Fibroblast of skin of right quadriceps (primary cell): ENCODE measurements around the gene CHMP1B.
"Not testable (repeated sequence)": the region's sequence is repeated elsewhere in the genome, so short reads cannot be mapped to it uniquely, and the experiment has no call there.

Source experiments
- DNase-seq: peaks from one replicate; pipeline ENCODE4 v3.0.0-alpha.2; 2013

Gene CHMP1B

DNA sequence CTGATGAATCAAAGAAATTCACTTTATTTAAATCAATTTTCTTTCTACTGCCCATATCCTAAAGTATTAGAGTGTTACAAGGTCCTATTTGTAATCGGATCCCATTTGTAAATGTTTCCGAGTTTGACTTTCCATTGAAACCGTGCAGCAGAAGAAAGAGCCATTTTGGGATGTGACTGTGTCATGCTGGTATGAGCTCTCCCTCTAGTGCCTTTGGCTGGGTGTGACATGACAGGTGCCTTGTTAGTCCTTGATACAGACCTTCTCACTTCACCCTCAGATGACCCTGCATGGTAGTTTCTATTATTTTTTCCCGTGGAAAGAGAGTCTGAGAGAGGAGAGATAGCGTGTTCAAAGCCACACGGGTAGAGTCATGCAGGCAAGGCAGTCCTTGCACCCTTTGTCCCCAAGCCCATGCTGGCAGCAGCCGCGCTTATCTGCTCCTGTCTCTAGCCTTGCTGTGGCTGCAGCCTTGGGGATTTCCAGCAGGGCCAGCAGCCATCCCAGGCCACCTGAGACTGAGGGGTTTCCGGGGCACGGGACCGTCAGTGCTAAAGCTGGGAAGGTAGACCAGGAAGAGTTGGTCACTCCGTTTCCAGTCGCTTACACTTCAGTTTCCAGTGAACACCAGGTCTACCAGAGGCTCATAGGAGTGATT, 21.4 kb downstream of the CHMP1B start:
- DNase-seq = no peak

DNA sequence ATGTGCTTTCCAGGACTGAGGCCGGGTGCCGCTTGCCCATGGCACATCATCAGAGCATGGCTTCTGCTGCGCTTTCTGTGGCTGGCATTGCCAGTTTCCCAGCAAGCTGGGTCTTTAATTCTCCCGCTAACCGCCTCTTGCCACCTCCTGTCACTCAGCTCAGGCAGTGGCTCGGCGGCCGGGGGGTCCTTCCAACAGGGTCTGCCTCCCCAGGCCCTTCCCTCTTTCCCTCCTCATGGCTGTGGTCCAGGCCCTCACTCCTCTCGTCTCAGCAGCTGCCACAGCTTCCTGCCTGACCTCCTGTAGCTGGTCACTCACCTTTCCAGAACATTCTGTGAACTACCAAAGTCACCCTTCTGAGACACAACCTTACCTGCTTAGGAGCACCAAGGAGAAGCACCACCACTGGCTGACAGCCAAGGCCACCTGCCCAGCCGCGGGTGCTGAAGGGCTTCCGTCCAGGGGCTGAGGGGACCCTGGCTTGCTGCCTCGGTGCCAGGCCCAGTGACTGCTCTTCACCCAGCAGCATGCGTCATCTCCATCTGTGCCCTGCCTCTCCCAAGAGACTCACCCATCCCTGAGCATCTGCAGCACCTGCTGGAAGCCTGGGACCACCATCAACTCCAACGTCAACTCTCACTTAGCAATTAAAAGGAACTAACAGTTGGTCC, 22.6 kb downstream of the CHMP1B start:
- DNase-seq = no peak

DNA sequence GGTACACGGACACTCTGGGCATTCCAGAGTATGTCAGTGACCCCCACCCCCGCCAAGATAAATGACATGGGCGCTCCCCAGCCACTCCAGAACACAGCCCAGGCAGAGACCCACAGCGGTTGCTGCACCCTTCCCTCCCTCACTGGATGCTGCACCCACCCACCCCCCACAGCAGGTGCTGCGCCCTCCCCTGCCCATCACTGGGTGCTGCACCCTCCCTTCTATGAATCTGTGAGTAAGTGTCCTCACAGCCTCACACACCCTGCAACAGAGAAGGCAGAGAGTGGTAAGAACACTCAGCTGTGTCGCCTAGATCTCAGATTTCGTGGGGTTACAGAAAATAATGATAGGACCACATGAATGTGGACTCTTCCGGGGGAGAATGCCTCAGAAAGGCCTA, 23.5 kb downstream of the CHMP1B start:
- DNase-seq = no peak

DNA sequence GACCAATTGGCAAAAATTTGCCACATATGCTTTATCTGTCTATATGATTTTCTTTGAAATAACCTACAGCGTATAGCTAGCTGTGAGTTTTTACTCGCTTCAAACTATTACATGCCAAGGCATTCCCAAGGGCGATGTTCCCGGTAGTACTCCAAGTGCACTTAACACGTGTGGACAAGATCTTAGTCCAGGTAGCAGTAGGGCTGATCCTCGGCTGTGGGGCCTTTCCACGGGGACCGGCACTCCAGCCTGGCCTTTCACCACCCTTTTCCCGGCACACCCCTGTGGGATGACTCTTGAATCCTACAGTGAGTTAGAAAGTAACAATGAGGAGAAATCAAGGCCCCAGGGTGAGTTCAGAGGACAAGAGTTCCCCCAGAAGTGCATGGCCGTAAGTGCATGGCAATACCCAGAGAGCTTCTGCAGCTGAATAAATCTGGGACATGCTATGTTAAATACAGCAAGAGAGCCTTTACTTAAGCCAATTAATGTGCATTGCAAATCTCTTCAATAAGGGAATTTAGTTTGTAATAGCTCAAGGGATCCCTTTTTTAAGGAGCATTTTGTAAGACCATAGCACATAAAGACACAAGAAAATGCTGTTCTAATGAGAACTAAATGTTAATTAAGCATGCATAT, 26.4 kb downstream of the CHMP1B start:
- DNase-seq = no peak

DNA sequence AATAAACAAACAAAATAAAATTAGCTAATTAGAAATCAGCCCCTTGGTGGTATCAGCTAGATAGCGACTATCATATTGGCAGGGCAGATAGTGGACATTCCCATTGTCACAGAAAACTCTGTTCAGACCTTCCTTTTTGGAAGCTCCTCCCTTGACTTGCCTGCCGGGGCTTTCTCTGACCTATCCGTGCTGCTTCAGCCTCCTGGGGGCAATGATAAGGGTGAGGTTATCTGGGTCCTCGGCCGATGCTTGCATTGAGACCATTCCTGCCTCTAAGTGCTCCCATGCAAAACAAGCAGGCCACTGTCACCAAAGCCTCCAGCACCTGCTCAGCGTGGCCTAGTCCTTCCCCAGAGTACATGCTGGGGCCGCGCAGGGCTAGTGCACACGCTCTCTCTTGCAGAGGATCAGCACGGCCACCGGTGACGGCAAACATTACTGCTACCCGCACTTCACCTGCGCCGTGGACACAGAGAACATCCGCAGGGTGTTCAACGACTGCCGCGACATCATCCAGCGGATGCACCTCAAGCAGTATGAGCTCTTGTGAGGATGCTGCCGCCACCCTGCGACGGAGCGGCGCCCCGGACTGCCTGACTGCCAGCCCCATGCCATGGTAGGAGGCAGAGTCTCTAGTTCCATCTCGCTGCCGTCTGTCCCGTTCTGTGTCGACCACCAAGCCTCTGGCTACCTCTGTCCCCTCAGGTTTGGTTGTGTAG, 29.5 kb downstream of the CHMP1B start:
- DNase-seq = no peak

DNA sequence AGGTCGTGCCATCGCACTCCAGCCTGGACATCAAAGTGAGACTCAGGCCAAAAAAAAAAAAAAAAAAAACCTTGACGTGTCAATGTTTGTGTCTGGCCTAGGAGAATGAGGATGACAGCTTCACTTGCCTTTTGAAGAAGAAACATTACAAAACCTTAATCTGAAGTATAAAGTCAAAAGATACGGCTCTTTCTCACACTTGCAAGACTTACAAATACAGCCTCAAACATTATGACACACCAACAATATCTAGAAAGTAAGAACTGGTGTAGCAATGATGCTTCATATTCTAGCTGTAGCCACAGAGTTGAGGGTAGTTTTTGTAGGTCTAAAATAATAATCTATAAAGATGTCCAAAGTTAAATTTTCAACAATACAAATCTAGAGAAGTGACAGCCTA, 31.4 kb downstream of the CHMP1B start:
- DNase-seq = no peak

DNA sequence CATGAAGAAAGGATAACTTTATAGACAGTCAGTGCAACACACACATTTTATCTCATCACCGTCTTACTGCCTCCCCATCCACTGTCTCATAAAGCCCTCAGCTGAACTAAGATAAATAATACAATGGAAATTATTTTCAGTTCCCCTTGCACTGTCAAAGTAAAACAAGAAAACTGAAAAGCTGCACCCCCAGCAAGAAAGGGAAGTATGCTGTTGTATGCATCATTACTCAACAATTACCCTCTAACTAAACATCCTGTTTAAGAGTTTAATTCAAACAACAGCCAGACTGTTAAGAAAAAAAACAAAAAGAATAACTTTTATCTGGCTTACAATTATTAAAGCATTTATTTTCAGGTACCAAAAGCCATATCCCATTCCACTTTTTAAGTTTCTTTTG, 31.9 kb downstream of the CHMP1B start:
- DNase-seq = no peak

DNA sequence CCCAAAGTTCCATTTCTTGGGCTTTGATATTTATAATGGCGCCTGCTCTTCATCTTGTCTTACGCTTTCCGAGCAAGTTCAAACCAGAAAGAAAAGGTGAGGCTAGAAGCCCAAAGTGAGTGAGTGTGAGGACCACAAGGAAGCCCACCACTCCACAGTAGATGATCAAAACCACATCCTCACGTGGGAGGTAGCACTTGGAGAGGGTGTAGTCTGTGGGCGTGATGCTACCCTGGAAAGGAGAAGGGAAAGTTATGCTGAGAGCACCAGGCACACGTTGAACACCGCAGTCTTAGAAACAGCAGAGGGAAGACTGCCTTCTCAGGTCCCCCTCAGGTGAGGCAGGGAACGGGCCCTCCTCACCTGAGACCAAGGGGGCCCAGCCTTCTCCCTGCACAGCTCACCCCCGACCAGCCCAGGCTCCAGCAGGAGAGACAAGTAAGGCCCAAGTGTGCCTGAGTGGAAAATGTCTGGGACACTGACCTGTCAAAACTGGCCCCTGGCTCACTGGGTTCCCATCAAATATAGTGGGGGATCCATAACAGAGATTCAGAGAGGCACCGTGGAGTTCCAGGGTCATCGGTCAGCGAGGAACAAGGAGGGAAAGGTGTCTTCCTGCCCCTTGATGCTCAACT, 33.3 kb downstream of the CHMP1B start:
- DNase-seq = no peak

DNA sequence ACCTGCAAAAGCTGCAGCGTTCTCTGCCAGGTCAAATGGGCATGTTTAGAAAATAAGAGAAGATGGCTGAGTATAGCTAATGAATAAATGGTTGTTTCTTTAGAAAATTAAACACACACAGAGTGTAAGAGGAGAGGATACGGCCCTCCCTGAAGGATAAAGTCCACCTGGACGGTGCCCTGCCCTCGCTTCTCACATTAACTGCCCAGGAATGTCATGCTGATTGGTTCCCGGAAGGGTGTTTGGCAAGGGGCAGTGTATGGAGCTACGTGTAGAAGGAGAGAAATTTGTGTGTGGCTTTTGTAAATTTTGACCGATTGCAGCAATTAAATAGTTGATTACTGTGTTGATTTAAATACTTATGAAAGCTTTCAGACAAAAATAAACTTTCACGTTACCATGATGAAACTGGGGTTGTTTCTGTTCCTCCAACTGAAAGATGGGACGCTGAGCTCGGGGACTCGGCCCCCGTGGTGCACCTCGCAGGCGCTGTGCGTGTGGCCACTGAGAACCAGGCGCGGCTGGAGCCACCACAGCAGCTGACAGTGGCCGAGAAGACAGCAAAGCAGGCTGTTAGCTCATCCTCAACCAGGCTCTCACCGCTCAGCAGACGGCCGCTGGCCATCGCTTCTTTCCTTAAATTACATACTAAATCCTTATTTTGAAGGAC, 34.2 kb downstream of the CHMP1B start:
- DNase-seq = no peak

DNA sequence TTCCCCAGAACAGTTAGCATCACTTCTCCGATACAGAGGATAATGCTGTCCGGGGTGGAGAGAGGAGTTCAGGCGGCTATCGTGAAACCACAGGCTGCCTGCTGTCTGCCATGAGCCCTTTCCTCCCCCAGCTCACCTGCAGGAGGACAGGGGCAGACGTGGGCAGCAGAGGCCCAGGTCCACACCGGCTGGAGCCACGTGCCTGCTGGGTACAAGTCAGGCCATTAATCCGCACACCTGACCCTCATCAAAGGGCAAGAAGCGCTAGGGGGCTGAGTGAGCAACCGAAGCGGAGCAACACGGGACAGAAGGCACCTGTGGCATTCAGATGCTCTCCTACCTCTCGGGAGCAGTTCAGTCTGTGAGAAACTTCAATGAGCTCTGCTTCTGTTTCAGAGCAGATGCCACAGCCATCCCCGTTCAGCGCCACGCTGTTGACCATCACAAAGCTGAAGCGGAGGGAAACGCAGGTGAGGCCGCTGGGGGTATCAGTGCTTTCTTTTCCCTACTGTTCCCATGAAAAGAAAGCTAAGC, 35.4 kb downstream of the CHMP1B start:
- DNase-seq = no peak

DNA sequence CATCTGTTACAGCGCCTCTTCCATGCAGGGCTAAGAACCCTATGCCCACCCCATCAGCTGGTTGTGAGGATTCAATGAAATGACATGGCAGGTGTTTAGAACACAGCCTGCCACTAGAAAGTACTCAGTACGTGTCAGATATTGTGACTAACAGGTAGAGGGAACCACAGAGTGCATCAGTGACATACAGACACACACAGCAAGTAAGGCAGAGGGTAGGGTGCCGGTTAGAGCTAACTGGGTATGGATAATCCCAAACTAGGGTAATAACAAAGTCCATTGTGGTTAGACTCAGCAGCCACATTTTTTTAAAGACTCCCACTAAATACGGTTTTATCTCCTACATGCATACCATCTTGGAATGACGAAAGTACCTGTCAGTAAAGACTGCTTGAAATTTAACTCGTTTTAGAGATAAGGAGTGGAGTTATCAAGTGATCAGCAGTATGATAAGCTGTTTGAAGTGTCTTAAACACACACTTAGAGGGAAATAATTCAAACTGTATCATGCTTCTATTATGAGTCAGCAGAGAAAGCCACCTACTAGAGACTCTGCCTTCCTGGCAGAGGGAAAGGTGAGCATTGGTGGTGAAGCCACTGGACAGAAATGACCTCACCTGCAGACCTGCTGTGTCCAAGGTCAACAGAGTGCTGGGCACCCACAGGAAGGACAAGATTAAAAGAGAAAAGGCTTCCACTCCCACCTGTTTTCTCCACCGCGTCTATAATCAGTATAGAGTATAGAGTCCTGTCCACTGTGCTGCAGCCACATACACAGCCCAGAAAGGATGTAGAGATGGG, 36.3 kb downstream of the CHMP1B start:
- no peak for DNase-seq

DNA sequence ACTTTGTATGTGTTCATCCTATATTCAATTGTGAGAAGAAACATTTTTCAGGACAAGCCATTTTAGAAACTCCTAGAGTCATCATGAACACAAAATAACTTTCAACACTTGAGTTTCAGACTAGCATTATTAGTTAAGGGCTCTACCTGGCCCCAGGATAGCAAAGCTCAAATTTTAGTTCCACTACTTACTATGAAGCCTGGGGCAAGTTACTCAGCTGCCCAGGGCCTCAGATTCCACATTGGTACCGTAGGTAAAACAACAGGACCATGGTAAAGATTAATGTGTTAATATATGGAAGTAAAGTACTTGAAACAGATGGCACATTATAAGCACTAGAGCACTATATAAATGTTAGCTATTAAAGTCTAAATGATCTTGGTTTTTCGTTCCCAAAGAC, 37.5 kb downstream of the CHMP1B start:
- no peak for DNase-seq

DNA sequence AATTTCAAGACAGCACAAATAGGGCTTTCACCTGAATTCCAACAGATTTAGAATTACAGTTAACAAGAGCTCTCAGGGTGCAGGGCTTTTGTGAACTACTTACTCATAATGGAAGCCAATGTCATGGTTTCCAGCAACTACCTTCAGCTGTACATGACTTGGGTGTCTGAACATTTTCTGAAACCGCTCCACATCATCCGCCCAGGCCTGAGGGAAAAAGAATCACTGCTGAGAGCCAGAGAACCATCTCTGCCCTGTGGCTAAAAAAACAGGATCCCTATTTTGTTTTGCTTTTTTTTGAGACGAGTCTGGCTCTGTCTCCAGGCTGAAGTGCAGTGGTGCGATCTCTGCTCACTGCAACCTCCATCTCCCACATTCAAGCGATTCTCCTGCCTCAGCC, 38.1 kb downstream of the CHMP1B start:
- no peak for DNase-seq

DNA sequence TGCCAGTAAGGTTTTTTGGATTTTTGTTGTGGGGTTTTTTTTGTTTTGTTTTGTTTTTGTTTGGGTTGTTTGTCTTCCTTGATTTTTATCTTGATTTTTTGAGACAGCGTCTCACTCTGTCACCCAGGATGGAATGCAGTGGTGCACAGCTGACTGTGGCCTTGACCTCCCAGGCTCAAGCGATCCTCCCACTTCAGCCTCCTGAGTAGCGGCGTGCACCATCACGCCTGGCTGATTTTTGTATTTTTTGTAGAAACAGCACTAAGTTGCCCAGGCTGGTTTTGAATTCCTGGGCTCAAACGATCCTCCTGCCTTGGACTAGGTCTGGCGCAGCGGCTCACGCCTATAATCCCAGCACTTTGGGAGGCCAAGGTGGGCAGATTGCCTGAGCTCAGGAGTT, 40.5 kb downstream of the CHMP1B start:
- DNase-seq = no peak

DNA sequence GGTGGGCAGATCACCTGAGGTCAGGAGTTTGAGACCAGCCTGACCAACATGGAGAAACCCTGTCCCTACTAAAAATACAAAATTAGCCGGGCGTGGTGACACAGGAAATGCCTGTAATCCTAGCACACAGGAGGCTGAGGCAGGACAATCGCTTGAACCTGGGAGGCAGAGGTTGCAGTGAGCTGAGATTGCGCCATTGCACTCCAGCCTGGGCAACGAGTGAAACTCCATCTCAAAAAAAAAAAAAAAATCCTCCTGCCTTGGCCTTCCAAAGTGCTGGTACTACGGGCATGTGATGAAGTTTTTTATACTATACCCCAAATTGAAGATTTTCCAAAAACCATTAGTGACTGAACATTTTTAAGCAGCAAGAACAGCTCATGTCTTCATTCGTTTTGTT, 41.2 kb downstream of the CHMP1B start:
- DNase-seq = not testable (repeated sequence)

DNA sequence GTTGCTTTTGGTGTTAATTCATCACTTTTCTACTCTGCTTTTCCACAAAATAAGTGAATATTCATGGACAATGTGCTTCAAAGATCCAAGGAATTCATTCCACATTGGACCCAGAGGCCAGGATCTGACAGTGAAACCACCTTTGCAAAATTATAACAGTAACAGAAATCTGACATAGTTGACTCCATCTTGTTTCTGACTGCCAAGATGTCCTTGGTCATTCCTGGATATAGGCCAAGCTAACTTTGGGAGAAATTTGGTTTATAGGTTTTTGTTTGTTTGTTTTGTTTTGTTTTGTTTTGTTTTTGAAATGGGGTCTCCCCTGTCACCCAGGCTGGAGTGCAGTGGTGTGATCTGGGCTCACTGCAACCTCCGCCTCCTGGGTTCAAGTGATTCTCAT, 46.6 kb downstream of the CHMP1B start:
- DNase-seq = no peak

DNA sequence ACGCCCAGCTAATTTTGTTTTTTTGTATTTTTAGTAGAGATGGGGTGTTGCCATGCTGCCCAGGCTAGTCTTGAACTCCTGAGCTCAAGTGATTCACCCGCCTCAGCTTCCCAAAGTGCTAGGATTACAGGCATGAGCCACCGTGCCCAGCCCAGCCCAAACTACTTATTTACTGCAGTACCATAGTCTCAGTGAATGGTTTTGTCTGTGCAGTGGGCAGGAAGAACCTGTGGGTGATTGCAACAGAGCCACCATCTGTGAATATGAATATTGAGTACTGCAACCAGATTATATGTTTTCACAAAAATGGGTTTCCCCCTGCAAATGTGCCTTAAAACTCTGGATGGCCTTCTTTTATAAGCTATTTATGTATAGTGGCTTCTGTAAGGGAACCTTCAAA, 47.9 kb downstream of the CHMP1B start:
- DNase-seq = no peak

DNA sequence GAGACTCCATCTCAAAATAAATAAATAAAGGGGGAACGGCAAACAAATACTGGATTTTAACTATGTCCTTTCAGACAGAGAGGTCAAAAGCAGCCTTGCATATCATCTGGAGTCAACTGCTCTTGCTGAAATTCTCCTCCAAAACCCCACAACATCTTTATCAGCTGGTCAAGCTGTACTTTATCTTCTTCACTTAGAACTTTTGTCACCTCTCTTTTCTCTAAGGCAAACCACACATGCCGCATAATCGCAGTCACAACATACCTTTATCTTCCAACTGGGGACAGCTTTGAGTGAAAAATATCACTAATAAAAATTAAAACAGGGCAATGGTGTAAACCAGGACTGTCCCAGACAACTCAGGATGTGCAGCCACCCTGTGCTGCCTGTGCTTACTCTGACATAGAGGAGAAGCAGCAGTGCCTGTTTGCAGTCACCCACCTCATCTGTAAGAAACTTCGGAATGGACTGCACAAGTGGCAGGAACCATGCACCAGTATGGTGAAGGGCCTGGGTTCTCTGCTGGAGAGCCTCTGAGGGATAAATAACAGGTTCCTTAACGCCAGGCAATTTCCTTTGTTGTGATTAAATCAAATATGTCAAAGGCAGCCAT, 50.7 kb downstream of the CHMP1B start:
- no peak for DNase-seq

DNA sequence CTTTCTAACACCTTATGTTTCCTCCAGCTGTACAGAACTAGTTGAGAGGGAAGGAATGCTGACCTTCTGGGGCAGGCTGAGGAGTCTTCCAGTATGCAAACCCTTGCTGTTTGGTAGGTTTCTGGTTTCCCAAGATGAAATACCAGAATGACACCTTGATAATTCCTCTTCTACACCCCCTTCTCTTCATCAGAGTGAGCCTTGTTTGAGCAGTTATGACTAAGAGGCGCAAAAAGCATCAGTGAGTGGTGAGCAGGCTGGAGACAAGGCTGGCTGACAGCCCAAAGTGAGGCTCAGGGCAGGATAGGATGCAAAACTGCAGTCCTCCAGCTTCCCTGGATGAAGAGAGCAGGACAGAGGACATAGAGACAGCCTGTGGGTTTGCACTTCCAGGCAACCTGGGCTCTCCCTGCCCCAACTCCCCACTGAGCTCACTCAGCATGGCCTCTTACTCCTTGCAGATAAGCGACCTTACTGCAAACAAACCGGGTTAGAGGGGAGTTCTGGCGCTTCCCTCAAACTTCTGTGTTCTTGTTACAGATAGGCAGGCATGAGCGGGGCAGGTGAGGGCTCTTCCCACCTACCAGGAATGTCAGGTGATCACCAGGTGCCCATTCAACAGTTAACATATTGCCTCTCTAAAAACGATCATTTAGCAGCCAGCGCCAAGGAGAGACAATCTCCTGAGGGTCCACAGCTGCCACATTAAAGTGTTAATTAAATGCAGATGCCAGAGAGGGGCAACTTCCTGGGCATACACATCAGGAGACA, 51.5 kb downstream of the CHMP1B start:
- DNase-seq = no peak
